Parathyroid adenoma (tissue), 2 donors: Measurements from ENCODE around the gene STUM.

Source experiments
- H2AFZ ChIP-seq: fragments of 300-600 bp; sonication (generic); one replicate; pipeline ENCODE4 v1.7.0; 2017; ENCODE audit warnings: antibody characterized with exemption, mild to moderate bottlenecking
- H3K27ac ChIP-seq: fragments of 300-600 bp; sonication (generic); one replicate; pipeline ENCODE4 v1.7.0; 2017
- H3K27me3 ChIP-seq: fragments of 300-600 bp; sonication (generic); one replicate; pipeline ENCODE4 v1.7.0; 2017; ENCODE audit warnings: low read length; ENCODE audit not compliant: control insufficient read depth, insufficient read depth
- H3K36me3 ChIP-seq: fragments of 300-600 bp; sonication (generic); one replicate; pipeline ENCODE4 v1.7.0; 2017; ENCODE audit warnings: low read length; ENCODE audit not compliant: control insufficient read depth, insufficient read depth
- H3K4me1 ChIP-seq: fragments of 300-600 bp; sonication (generic); one replicate; pipeline ENCODE4 v1.7.0; 2017; ENCODE audit warnings: control low read depth
- H3K4me2 ChIP-seq: fragments of 300-600 bp; sonication (generic); one replicate; pipeline ENCODE4 v1.7.0; 2017; ENCODE audit warnings: low read length
- H3K4me3 ChIP-seq: fragments of 300-600 bp; sonication (generic); one replicate; pipeline ENCODE4 v1.7.0; 2017; ENCODE audit warnings: low read depth, low read length
- H3K79me2 ChIP-seq: fragments of 300-600 bp; sonication (generic); one replicate; pipeline ENCODE4 v1.7.0; 2017; ENCODE audit warnings: control low read depth
- H3K9ac ChIP-seq: fragments of 300-600 bp; sonication (generic); one replicate; pipeline ENCODE4 v1.7.0; 2017; ENCODE audit warnings: mild to moderate bottlenecking
- H3K9me3 ChIP-seq: fragments of 300-600 bp; sonication (generic); one replicate; pipeline ENCODE4 v1.7.0; 2017; ENCODE audit warnings: low read length; ENCODE audit not compliant: control insufficient read depth
- CTCF ChIP-seq: fragments of 300-600 bp; sonication (generic); IDR thresholded peaks from one replicate; pipeline ENCODE4 v1.7.0; 2017; ENCODE audit warnings: antibody characterized with exemption, mild to moderate bottlenecking
- donor health status: primary hyperparathyroidism.

STUM gene

GRCh38 chr1:226604560-226605317 lies 56.2 kb downstream of the STUM start:
- no peak for TF ChIP-seq CTCF
- no peak overlapping the region for H2AFZ ChIP-seq
- H3K4me1 ChIP-seq = no peaks in the 10 kb centered on the region
- H3K4me3 ChIP-seq = no peak overlapping the region
- H3K9ac ChIP-seq = no peak overlapping the region
- no peak overlapping the region for H3K27ac ChIP-seq
- no peaks in the 10 kb centered on the region for H3K9me3 ChIP-seq
- no peaks in the 10 kb centered on the region for H3K27me3 ChIP-seq
- H3K4me2 ChIP-seq = no peak overlapping the region
- H3K79me2 ChIP-seq = no peaks in the 10 kb centered on the region
- no peaks in the 10 kb centered on the region for H3K36me3 ChIP-seq

- no peaks in the 10 kb centered on the region for H3K79me2 ChIP-seq
- H3K4me1 ChIP-seq = no peaks in the 10 kb centered on the region
- H3K27me3 ChIP-seq = no peaks in the 10 kb centered on the region
- H3K4me3 ChIP-seq = no peak overlapping the region
- no peaks in the 10 kb centered on the region for H3K36me3 ChIP-seq
- TF ChIP-seq CTCF = no peak
- H3K9ac ChIP-seq = no peak overlapping the region
- no peak overlapping the region for H2AFZ ChIP-seq
- no peaks in the 10 kb centered on the region for H3K9me3 ChIP-seq
- no peak overlapping the region for H3K27ac ChIP-seq
- no peak overlapping the region for H3K4me2 ChIP-seq
Measured at GRCh38 chr1:226605318-226605950, 56.9 kb downstream of the STUM start.

GRCh38 chr1:226606311-226607267 lies 58.0 kb downstream of the STUM start:
- Histone ChIP-seq H3K36me3 (no peaks in the 10 kb centered on the region), H3K79me2 (no peaks in the 10 kb centered on the region), H2AFZ (no peak overlapping the region), H3K27ac (no peak overlapping the region), H3K27me3 (no peaks in the 10 kb centered on the region), H3K4me2 (no peak overlapping the region), H3K4me1 (no peaks in the 10 kb centered on the region), H3K9me3 (no peaks in the 10 kb centered on the region), H3K4me3 (no peak overlapping the region), H3K9ac (no peak overlapping the region)
- TF ChIP-seq CTCF = no peak

GRCh38 chr1:226607268-226607660 lies 58.7 kb downstream of the STUM start:
- Histone ChIP-seq H3K36me3 (no peaks in the 10 kb centered on the region), H3K4me3 (no peak overlapping the region), H3K9ac (no peak overlapping the region), H3K9me3 (no peaks in the 10 kb centered on the region), H3K27me3 (no peaks in the 10 kb centered on the region), H3K79me2 (no peaks in the 10 kb centered on the region), H2AFZ (no peak overlapping the region), H3K4me1 (no peaks in the 10 kb centered on the region), H3K4me2 (no peak overlapping the region), H3K27ac (no peak overlapping the region)
- TF ChIP-seq CTCF = no peak
